GM12875 (cell line): ENCODE results near the gene FGF5.

ENCODE experiments used
- H3K4me3 ChIP-seq: one replicate; pipeline ENCODE4 v1.5.1; 2011; ENCODE audit warnings: low read depth, low read length, control low read depth
- TF ChIP-seq, protein P1 (sequence below): IDR thresholded peaks from 2 replicates; pipeline ENCODE4 v1.5.1; 2011; ENCODE audit warnings: low read depth, mild to moderate bottlenecking, control low read depth, inconsistent platforms, low read length, moderate library complexity, borderline replicate concordance; ENCODE audit not compliant: insufficient read depth

Gene FGF5

DNA sequence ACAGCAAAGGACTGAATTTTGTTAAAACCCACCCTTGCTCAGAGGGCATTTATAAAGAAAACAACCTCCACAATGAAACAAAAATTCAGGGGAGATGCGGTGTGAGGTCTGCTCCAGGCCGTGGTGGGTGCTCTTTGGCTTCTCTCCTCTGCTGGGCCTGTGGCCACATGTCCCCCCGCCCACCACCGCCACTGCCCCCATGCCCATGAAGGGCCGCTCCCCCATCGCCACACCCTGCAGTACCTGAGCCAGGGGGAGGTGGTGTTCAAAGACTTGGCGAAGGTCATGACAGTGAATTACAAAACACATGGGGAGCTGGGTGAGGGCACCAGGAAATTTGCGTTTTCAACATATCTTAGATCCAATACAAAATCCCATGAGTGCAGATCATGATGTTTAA is 54.9 kb downstream of the FGF5 start:
- TF ChIP-seq, protein P1, sequence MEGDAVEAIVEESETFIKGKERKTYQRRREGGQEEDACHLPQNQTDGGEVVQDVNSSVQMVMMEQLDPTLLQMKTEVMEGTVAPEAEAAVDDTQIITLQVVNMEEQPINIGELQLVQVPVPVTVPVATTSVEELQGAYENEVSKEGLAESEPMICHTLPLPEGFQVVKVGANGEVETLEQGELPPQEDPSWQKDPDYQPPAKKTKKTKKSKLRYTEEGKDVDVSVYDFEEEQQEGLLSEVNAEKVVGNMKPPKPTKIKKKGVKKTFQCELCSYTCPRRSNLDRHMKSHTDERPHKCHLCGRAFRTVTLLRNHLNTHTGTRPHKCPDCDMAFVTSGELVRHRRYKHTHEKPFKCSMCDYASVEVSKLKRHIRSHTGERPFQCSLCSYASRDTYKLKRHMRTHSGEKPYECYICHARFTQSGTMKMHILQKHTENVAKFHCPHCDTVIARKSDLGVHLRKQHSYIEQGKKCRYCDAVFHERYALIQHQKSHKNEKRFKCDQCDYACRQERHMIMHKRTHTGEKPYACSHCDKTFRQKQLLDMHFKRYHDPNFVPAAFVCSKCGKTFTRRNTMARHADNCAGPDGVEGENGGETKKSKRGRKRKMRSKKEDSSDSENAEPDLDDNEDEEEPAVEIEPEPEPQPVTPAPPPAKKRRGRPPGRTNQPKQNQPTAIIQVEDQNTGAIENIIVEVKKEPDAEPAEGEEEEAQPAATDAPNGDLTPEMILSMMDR = no peak
- H3K4me3 ChIP-seq = no peak overlapping the region

DNA sequence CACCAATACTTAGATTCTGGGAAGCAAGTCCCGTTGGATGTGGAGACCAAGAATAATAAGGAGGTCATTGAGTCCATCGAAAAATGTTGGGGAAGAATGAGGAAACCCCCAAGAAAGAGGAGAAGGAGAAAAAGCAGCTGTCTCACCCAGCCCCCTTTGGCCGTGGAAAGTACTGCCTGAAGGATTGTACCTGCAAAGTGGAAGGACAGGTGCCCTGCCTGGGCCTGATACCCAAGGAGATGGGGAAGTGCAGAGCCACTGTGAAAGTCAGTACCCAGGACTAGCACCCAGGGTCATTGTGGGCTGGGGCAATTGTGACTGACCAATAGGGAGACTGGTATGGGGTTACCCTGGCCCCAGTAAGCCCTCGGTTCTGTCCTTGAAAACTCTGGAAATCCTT is 55.3 kb downstream of the FGF5 start:
- no peak overlapping the region for H3K4me3 ChIP-seq
- TF ChIP-seq, protein P1 = no peak

DNA sequence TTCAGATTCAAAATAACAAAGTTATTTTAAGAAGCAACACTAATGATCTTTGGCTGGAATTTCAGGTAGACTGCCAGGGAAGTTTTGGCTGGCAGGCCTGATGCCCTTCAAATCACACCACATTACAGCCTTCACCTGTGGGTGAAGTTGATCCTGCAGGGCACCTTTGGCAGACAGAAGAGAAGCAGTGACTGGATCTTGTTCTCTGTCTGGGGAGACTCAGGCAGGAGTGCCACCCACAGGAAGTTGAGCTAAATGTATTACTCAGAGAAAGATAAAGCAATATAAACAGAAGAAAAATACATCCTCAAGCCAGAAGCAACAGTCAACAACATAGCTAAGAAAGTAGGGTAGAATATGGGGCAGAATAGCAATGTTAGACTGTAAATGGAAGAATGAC is 56.3 kb downstream of the FGF5 start:
- TF ChIP-seq, protein P1 = no peak

DNA sequence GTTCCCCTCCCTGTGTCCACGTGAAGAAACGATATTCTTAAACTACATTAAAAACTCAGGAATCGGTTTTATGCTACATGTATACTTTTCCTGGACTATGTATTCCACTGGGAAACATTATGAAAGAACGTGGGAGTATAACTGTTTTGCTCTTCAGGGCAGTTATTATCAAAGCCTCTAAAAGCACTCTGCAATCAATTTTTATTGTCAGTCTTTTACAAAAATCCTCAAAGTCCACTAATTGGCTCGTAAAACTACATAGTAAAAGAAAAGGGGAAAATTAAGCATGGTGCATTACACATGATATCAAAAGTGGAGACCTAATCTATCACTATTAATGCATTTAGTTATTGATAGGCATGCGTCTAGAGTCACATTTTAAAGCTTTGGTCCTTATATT is 57.7 kb downstream of the FGF5 start:
- TF ChIP-seq, protein P1 = no peak
- no peak overlapping the region for H3K4me3 ChIP-seq

More for the DNA sequence above, 56.3 kb downstream of the FGF5 start:
- H3K4me3 ChIP-seq = no peak overlapping the region

DNA sequence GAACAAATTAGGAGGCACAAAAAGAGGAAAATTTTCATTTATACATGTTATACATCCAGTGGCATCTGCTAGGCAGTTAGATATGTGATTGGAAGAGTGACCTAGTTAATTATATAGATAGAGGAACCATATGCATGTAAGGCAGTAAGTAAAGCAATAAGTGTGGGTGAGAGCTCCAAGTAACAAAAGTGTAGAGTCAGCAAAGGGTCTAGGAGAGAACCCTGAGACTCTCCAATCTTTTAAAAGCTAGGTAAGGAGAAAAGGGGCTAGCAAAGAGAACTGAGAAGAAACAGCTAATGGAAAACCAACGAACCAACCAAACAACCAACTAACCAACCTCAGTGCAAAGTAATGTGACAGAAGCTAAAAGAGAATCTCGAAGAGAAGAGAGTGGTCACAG is 65.2 kb downstream of the FGF5 start:
- TF ChIP-seq, protein P1 = no peak
- no peak overlapping the region for H3K4me3 ChIP-seq

DNA sequence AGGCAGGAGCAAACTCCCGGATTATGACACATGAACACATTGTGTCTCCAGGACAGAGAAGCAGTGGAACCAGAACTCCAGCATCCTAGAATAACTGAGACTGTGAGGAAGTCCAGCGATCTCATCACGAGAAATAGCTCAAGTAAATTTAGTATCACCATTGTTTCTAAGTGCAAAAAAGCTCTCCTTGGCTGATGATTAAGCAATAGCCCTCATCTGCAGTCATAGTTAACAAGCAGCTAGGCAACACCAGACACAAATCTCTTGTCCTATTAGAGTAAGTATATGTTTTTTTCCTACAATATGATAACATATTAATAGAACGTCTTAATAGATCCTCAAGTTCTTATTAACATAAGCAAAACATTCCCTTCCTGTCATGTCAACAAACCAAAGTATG is 66.7 kb downstream of the FGF5 start:
- no peak overlapping the region for H3K4me3 ChIP-seq
- TF ChIP-seq, protein P1 = no peak

DNA sequence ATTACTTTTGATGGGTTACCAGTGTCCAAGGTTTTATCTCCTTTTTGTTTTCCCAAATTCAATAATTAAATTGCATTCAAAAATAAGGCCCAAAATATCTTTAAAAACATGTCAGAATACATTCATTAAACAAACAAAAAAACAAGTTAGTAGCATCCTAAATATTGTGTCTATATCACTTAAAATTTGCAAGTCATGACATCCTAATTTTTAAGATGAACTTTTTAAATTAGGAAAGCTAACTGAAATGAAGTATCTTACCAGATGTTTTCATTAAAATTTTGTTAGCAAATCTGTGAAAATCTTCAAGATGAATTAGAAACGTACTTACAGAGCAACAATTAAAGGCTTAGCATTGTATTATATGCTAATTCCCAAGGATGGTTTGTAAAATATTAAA is 68.1 kb downstream of the FGF5 start:
- H3K4me3 ChIP-seq = no peak overlapping the region
- TF ChIP-seq, protein P1 = no peak
